PC-9 (cell line): Measurements from ENCODE around the gene CDH16.
A peak's percentile ranks its signal among the peaks of the same experiment; 100 is the strongest.

Source experiments
- EZH2 ChIP-seq: fragments of 200-600 bp; sonication (generic); IDR thresholded peaks from 2 replicates; pipeline ENCODE4 v1.8.0; 2017; ENCODE audit warnings: antibody characterized with exemption, low read depth
- TF ChIP-seq, protein P1 (sequence below): fragments of 200-600 bp; sonication (generic); conservative IDR thresholded peaks from 2 replicates; pipeline ENCODE4 v1.6.1; 2017; ENCODE audit warnings: mixed run types, antibody characterized with exemption, mild to moderate bottlenecking, moderate library complexity

DNA sequence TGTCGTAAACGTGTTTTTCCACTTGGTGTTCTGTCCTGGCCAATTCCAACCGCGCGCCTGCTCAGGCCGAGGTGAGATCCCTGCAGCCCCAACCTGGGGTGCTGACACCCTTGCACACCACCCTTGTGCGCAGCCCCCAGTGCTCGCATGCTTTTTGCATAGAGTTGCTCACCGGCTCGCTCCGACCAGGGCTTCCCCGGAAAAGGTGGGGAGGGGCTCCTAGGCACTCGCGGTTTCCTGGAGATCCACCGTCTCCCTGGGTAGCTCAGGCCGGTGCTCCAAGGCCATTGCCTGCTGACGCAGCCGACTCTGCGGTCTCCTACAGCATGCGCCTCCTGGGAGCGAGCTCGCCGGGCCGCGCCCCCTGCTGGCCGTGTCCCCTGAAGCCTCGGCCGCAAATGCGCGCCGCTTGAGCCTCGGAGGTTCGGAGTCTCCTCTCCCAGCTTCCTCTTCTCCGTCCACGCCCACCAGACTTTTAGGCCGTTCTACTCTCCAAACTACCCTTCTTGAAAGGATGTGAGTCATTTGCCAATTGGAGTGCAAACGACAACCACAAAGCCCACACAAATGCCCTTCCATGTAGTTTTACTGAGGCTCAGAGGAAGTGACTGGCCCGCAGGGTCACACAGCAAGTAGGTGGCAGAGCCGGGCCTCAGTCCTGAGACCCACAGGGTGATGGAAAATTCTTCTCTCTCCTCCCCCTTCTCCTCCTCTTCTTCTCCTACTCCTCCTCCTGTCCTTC is 45.6 kb downstream of the CDH16 start:
- TF ChIP-seq, protein P1, sequence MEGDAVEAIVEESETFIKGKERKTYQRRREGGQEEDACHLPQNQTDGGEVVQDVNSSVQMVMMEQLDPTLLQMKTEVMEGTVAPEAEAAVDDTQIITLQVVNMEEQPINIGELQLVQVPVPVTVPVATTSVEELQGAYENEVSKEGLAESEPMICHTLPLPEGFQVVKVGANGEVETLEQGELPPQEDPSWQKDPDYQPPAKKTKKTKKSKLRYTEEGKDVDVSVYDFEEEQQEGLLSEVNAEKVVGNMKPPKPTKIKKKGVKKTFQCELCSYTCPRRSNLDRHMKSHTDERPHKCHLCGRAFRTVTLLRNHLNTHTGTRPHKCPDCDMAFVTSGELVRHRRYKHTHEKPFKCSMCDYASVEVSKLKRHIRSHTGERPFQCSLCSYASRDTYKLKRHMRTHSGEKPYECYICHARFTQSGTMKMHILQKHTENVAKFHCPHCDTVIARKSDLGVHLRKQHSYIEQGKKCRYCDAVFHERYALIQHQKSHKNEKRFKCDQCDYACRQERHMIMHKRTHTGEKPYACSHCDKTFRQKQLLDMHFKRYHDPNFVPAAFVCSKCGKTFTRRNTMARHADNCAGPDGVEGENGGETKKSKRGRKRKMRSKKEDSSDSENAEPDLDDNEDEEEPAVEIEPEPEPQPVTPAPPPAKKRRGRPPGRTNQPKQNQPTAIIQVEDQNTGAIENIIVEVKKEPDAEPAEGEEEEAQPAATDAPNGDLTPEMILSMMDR: peak; percentile 91
- no peak for TF ChIP-seq EZH2
